Measurements from ENCODE around the gene NFYC.

The NFYC gene

DNA sequence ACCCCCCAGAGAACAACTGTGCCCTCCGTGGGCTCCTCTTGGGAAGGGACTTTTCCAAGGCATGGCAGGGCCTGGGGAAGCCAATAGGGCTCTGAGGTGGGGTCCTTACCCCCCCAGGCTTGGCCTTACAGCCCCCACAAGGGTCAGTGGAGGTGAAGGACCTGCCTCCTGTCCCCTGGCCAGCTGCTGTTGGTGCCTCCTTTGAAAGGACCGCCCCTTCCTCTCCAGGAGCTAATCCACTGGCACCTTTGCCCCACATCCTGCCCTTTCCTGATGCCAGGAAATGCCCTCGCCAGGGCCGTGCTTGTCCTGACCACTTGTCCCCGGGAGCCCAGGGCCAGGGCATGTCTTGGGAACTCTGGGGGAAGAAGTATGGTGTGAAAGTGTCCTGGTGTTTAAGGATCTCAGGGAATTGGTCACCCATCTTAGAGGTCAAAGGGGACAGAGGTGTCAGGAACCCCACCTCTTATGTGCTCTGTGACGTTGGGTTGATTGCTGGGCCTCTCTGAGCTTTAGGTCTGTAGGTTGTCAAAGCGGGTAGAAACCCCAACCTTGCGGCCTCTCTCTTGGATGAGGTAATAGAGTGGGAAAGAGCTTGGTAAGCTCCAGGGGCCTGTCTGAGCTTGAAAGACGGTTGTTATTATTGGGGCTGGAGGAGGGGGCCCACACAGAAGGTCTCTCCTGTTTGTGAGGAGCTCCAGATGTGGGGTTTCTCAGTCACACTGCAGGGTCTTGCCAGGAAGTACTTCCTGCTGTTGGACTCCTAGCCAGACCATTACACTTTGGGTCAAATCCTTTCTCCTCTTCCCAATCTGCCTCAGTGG is 94.9 kb downstream of the NFYC start:
- ChIA-PET CTCF (interaction anchor here (1.6 kb wide), 2 partner anchors 12 to 13 kb away, joined by 5 to 8 read pairs; no protein-coding TSS in a partner anchor), POLR2A (no interaction called here)

GRCh38 chr1:40786995-40787705 is 95.6 kb downstream of the NFYC start:
- no peak overlapping the region for H3K4me3 ChIP-seq (ENCODE audit: low read depth, low read length)
- DNase-seq (ENCODE audit: low read depth, low spot score) = no peak
- ChIA-PET POLR2A (no interaction called here), CTCF (interaction anchor here (1.0 to 1.6 kb wide), 3 partner anchors 12 to 118 kb away, joined by 4 to 8 read pairs (median 5); no protein-coding TSS in a partner anchor)
- TF ChIP-seq, protein P1, sequence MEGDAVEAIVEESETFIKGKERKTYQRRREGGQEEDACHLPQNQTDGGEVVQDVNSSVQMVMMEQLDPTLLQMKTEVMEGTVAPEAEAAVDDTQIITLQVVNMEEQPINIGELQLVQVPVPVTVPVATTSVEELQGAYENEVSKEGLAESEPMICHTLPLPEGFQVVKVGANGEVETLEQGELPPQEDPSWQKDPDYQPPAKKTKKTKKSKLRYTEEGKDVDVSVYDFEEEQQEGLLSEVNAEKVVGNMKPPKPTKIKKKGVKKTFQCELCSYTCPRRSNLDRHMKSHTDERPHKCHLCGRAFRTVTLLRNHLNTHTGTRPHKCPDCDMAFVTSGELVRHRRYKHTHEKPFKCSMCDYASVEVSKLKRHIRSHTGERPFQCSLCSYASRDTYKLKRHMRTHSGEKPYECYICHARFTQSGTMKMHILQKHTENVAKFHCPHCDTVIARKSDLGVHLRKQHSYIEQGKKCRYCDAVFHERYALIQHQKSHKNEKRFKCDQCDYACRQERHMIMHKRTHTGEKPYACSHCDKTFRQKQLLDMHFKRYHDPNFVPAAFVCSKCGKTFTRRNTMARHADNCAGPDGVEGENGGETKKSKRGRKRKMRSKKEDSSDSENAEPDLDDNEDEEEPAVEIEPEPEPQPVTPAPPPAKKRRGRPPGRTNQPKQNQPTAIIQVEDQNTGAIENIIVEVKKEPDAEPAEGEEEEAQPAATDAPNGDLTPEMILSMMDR (IDR thresholded peaks at IDR 0.05; ENCODE audit: insufficient read depth, low read length, missing control alignments) = no peak

More for the DNA sequence above, 94.9 kb downstream of the NFYC start:
- H3K4me3 ChIP-seq (ENCODE audit: low read depth, low read length) = no peak overlapping the region
- no peak for DNase-seq (ENCODE audit: low read depth, low spot score)
- TF ChIP-seq, protein P1 (IDR thresholded peaks at IDR 0.05; ENCODE audit: insufficient read depth, low read length, missing control alignments) = no peak

- DNase-seq (ENCODE audit: low read depth, low spot score) = no peak
- TF ChIP-seq, protein P1 (IDR thresholded peaks at IDR 0.05; ENCODE audit: insufficient read depth, low read length, missing control alignments) = no peak
- H3K4me3 ChIP-seq (ENCODE audit: low read depth, low read length) = no peak overlapping the region
- ChIA-PET CTCF (interaction anchor here (0.7 to 1.6 kb wide), 4 partner anchors 13 to 119 kb away, joined by 3 to 8 read pairs (median 4); no protein-coding TSS in a partner anchor), POLR2A (no interaction called here)
These were observed 96.4 kb downstream of the NFYC start for GRCh38 chr1:40787737-40788560.

GRCh38 chr1:40788561-40789341 is 97.2 kb downstream of the NFYC start:
- no peak overlapping the region for H3K4me3 ChIP-seq (ENCODE audit: low read depth, low read length)
- DNase-seq (ENCODE audit: low read depth, low spot score) = no peak
- CTCF ChIA-PET = interaction anchor here (0.7 to 1.0 kb wide), 2 partner anchors 14 to 120 kb away, joined by 3 to 4 read pairs; no protein-coding TSS in a partner anchor
- POLR2A ChIA-PET = no interaction called here
- TF ChIP-seq, protein P1 (IDR thresholded peaks at IDR 0.05; ENCODE audit: insufficient read depth, low read length, missing control alignments) = no peak

- H3K4me3 ChIP-seq (ENCODE audit: low read depth, low read length) = no peak overlapping the region
- POLR2A ChIA-PET = no interaction called here
- TF ChIP-seq, protein P1 (IDR thresholded peaks at IDR 0.05; ENCODE audit: insufficient read depth, low read length, missing control alignments) = no peak
- no peak for DNase-seq (ENCODE audit: low read depth, low spot score)
- CTCF ChIA-PET = interaction anchor here (1.6 kb wide), 1 partner anchor 15 kb away, joined by 7 read pairs; no protein-coding TSS in a partner anchor
These were observed 97.8 kb downstream of the NFYC start for GRCh38 chr1:40789342-40789598.
